GM18909 (cell line): Measurements from ENCODE around the gene TCF12.

Experiments
- ATAC-seq: cut with Tn5 transposase; IDR thresholded peaks from one replicate; pipeline ENCODE4 v1.9.1; 2021; ENCODE audit warnings: mild to moderate bottlenecking; ENCODE audit not compliant: unreplicated experiment, poor library complexity

The TCF12 gene

GRCh38 chr15:57228395-57228794 is 310.0 kb downstream of the TCF12 start:
- ATAC-seq = no peak

GRCh38 chr15:57229051-57229450 is 310.6 kb downstream of the TCF12 start:
- no peak for ATAC-seq

- no peak for ATAC-seq
Observed at GRCh38 chr15:57231559-57231958, 313.1 kb downstream of the TCF12 start.

GRCh38 chr15:57234156-57234555 is 315.7 kb downstream of the TCF12 start:
- ATAC-seq = no peak

- ATAC-seq = no peak
Observed at GRCh38 chr15:57235186-57235585, 316.7 kb downstream of the TCF12 start.

GRCh38 chr15:57235873-57236272 is 317.4 kb downstream of the TCF12 start:
- ATAC-seq = no peak

- no peak for ATAC-seq
Observed at GRCh38 chr15:57236561-57237300, 318.3 kb downstream of the TCF12 start.

- ATAC-seq = no peak
Observed at GRCh38 chr15:57237301-57237642, 318.8 kb downstream of the TCF12 start.

GRCh38 chr15:57237676-57238075 is 319.2 kb downstream of the TCF12 start:
- no peak for ATAC-seq

- no peak for ATAC-seq
Observed at GRCh38 chr15:57245130-57245529, 326.7 kb downstream of the TCF12 start.

- no peak for ATAC-seq
Observed at GRCh38 chr15:57245714-57246113, 327.3 kb downstream of the TCF12 start.

- ATAC-seq = no peak
Observed at GRCh38 chr15:57248074-57248473, 329.6 kb downstream of the TCF12 start.

- no peak for ATAC-seq
Observed at GRCh38 chr15:57251308-57251707, 332.9 kb downstream of the TCF12 start.

- no peak for ATAC-seq
Observed at GRCh38 chr15:57251941-57252340, 333.5 kb downstream of the TCF12 start.

- ATAC-seq = no peak
Observed at GRCh38 chr15:57253082-57253481, 334.6 kb downstream of the TCF12 start.

- no peak for ATAC-seq
Observed at GRCh38 chr15:57253500-57253899, 335.1 kb downstream of the TCF12 start.

GRCh38 chr15:57255751-57256341 is 337.4 kb downstream of the TCF12 start:
- no peak for ATAC-seq

GRCh38 chr15:57256939-57257338 is 338.5 kb downstream of the TCF12 start:
- no peak for ATAC-seq

GRCh38 chr15:57259568-57260040 is 341.2 kb downstream of the TCF12 start:
- ATAC-seq = no peak

- no peak for ATAC-seq
Observed at GRCh38 chr15:57263520-57263919, 345.1 kb downstream of the TCF12 start.

GRCh38 chr15:57272771-57273357 is 354.4 kb downstream of the TCF12 start:
- ATAC-seq = no peak

- no peak for ATAC-seq
Observed at GRCh38 chr15:57273402-57273801, 355.0 kb downstream of the TCF12 start.
